SW480 (cell line): ENCODE data around the gene DLGAP4.

Experiments
- DNase-seq: peaks from one replicate; pipeline ENCODE4 v3.0.0-alpha.2; 2016; ENCODE audit warnings: low spot score

Gene DLGAP4

GRCh38 chr20:36384022-36384619 lies 78.0 kb downstream of the DLGAP4 start:
- DNase-seq = peak; percentile 47

GRCh38 chr20:36385503-36385902 lies 79.4 kb downstream of the DLGAP4 start:
- DNase-seq = no peak

- DNase-seq = no peak
Observed at GRCh38 chr20:36386236-36386635, 80.1 kb downstream of the DLGAP4 start.

GRCh38 chr20:36390269-36390668 lies 84.1 kb downstream of the DLGAP4 start:
- no peak for DNase-seq

- DNase-seq = no peak
Observed at GRCh38 chr20:36390719-36391415, 84.7 kb downstream of the DLGAP4 start.

- peak; percentile 31 for DNase-seq
Observed at GRCh38 chr20:36391456-36391855, 85.3 kb downstream of the DLGAP4 start.

GRCh38 chr20:36391955-36392354 lies 85.8 kb downstream of the DLGAP4 start:
- no peak for DNase-seq

GRCh38 chr20:36392989-36393388 lies 86.8 kb downstream of the DLGAP4 start:
- DNase-seq = no peak

- DNase-seq = peak; percentile 57
Observed at GRCh38 chr20:36394340-36394965, 88.3 kb downstream of the DLGAP4 start.

- no peak for DNase-seq
Observed at GRCh38 chr20:36396340-36396739, 90.2 kb downstream of the DLGAP4 start.

- DNase-seq = no peak
Observed at GRCh38 chr20:36396847-36397630, 90.9 kb downstream of the DLGAP4 start.

- no peak for DNase-seq
Observed at GRCh38 chr20:36398515-36398914, 92.4 kb downstream of the DLGAP4 start.

- DNase-seq = peak; percentile 85
Observed at GRCh38 chr20:36399147-36399968, 93.2 kb downstream of the DLGAP4 start.

- no peak for DNase-seq
Observed at GRCh38 chr20:36399969-36400545, 93.9 kb downstream of the DLGAP4 start.

GRCh38 chr20:36400909-36401735 lies 95.0 kb downstream of the DLGAP4 start:
- no peak for DNase-seq

- no peak for DNase-seq
Observed at GRCh38 chr20:36402708-36403107, 96.6 kb downstream of the DLGAP4 start.

GRCh38 chr20:36404435-36404978 lies 98.4 kb downstream of the DLGAP4 start:
- peak; percentile 69 for DNase-seq

- DNase-seq = no peak
Observed at GRCh38 chr20:36405255-36405654, 99.1 kb downstream of the DLGAP4 start.

GRCh38 chr20:36407199-36407733 lies 101.1 kb downstream of the DLGAP4 start:
- DNase-seq = no peak

- DNase-seq = no peak
Observed at GRCh38 chr20:36408219-36408618, 102.1 kb downstream of the DLGAP4 start.
